T-helper 1 cell treated with Interleukin-12 subunit alpha and Interleukin-12 subunit beta and Interleukin-4 antibody, amounts not matched to agents 30 μg/mL and 1 μg/mL, for 36 hours (primary cell): ENCODE results near the gene PDGFA.

Experiments
- H3K27ac Mint-ChIP-seq: one replicate; pipeline ENCODE4 v1.8.0; 2021; ENCODE audit warnings: mild to moderate bottlenecking, mixed read lengths
- H3K27me3 Mint-ChIP-seq: one replicate; pipeline ENCODE4 v1.8.0; 2021; ENCODE audit warnings: low read depth, mixed read lengths
- H3K36me3 Mint-ChIP-seq: one replicate; pipeline ENCODE4 v1.8.0; 2021; ENCODE audit warnings: low read depth, mixed read lengths
- H3K4me1 Mint-ChIP-seq: one replicate; pipeline ENCODE4 v1.8.0; 2021; ENCODE audit warnings: low read depth, mixed read lengths
- H3K4me3 Mint-ChIP-seq: one replicate; pipeline ENCODE4 v1.8.0; 2021; ENCODE audit warnings: mild to moderate bottlenecking, moderate library complexity, mixed read lengths
- H3K9me3 Mint-ChIP-seq: one replicate; pipeline ENCODE4 v1.8.0; 2021; ENCODE audit warnings: mixed read lengths

The PDGFA gene

DNA sequence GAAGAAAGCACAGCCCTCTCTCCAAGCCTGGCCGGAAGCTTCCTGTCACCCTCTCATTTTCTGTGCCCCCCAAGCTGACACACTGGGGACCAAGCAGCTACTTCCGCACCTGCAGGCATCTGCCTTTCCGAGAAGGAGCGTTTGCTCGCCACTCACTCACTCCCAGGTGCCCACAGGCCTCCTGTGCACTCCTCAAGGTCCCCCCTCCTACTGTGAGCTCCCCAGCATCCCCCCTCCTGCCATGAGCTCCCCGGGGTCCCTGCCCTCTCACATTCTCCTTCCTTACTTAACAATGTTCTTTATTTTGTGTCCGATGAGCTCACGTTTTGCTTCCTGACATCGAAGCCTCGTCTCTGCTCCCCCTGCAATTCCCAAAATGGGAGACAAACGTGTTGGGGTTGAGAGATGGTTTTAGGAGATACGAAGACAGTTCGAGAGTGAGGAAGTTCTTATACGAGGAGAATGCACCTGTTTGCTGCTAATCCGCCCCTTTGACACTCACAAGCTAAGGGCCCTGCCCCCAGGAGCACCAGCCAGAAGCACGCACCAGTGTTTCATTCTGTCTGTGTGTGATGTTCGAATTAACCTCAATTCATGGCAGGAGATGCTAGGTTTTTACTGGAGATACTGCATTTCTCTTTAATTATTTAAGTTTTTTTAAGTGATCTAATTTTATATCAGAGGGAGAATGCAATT is 70.2 kb downstream of the PDGFA start:
- no peaks in the 10 kb centered on the region for H3K4me1 Mint-ChIP-seq
- H3K36me3 Mint-ChIP-seq = no peaks in the 10 kb centered on the region
- no peak overlapping the region for H3K27ac Mint-ChIP-seq
- H3K4me3 Mint-ChIP-seq = no peak overlapping the region
- H3K9me3 Mint-ChIP-seq = no peaks in the 10 kb centered on the region
- H3K27me3 Mint-ChIP-seq = peaks cover 15% of the 10 kb centered on the region

DNA sequence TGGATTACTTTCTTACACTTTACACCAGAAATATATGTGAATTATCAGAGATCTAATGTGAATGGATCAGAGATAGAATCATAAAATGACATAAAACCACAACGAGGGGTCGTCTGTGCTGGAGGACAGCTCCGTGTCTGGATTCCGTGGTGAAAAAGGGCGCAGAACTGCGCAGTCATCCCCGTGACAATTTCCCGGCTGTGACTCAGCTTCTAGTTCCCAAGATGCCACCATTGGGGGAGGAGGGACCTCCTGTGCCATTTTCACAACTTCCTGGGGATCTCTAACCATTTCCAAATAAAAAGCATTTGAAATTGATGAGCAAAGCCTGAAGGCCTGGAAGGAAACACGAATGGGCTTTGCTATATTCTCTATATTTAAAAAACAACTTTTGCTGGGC is 72.1 kb downstream of the PDGFA start:
- Mint-ChIP-seq H3K27ac (no peak overlapping the region), H3K9me3 (no peaks in the 10 kb centered on the region), H3K27me3 (peaks cover 15% of the 10 kb centered on the region), H3K4me3 (no peak overlapping the region), H3K4me1 (no peaks in the 10 kb centered on the region), H3K36me3 (no peaks in the 10 kb centered on the region)
